BLaER1 (cell line): ENCODE data around the gene CCND3.

Experiments used
- H3K27ac ChIP-seq: shearing (Covaris generic); formaldehyde crosslinking; 2 replicates; pipeline ENCODE4 v1.8.1; 2022
- H3K27me3 ChIP-seq: shearing (Covaris generic); formaldehyde crosslinking; 2 replicates; pipeline ENCODE4 v1.8.1; 2022
- H3K36me3 ChIP-seq: shearing (Covaris generic); formaldehyde crosslinking; 2 replicates; pipeline ENCODE4 v1.8.1; 2022
- H3K4me1 ChIP-seq: shearing (Covaris generic); formaldehyde crosslinking; 2 replicates; pipeline ENCODE4 v1.8.1; 2022
- H3K4me2 ChIP-seq: shearing (Covaris generic); formaldehyde crosslinking; 2 replicates; pipeline ENCODE4 v1.8.1; 2022
- H3K4me3 ChIP-seq: shearing (Covaris generic); formaldehyde crosslinking; 2 replicates; pipeline ENCODE4 v1.8.1; 2022
- H3K9ac ChIP-seq: shearing (Covaris generic); formaldehyde crosslinking; 2 replicates; pipeline ENCODE4 v1.8.1; 2022
- H3K9me3 ChIP-seq: shearing (Covaris generic); formaldehyde crosslinking; 2 replicates; pipeline ENCODE4 v1.8.1; 2022
- H4K20me1 ChIP-seq: shearing (Covaris generic); formaldehyde crosslinking; 2 replicates; pipeline ENCODE4 v1.8.1; 2022
- Cebpa-rat ChIP-seq: shearing (Covaris generic); IDR thresholded peaks from 2 replicates; pipeline ENCODE4 v1.8.1; 2022

CCND3 gene

DNA sequence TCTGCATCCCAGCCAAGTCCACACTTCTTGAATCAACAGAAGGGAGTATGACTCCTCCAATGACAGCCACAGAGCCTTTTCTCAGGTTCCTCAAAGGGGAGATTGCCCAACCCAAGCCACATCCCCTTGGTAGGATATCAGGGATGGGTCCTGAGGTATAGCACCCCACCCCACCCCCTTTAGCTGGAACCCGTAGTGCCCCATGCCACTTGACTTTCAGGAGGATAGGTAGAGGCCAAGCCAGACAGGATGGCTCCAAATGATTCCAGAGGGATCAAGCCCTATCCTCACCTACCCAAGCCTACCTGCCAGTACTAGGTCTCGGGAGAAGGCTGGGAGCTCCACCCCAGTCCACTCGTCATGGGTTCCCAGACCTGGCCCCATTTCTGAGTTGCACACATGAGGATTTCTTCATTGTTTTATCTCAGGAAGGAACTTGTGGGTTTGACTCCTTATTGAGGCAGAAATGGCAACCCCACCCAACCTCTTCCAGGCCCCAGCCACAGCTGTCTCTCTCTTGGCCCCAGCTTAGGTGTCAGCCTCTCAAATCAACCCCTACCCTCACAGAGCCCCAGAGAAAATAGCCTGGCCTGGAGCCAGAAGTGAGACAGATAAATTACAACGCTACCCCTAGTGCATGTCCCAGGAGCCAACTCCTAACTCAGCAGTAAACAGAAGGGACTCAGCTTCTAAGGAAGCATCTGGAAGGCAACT, 3.6 kb downstream of the CCND3 start:
- Histone ChIP-seq H3K27ac (peak overlapping the region; percentile 99), H3K4me2 (peak overlapping the region; percentile 98), H3K4me1 (peaks cover 69% of the 10 kb centered on the region), H3K9me3 (no peaks in the 10 kb centered on the region), H3K27me3 (no peaks in the 10 kb centered on the region), H3K36me3 (peaks cover 84% of the 10 kb centered on the region), H4K20me1 (peaks cover 66% of the 10 kb centered on the region), H3K9ac (peak overlapping the region; percentile 100), H3K4me3 (peak overlapping the region; percentile 98)
- TF ChIP-seq Cebpa-rat, result peak; percentile 28; the same call in 1 of the 2 replicates

DNA sequence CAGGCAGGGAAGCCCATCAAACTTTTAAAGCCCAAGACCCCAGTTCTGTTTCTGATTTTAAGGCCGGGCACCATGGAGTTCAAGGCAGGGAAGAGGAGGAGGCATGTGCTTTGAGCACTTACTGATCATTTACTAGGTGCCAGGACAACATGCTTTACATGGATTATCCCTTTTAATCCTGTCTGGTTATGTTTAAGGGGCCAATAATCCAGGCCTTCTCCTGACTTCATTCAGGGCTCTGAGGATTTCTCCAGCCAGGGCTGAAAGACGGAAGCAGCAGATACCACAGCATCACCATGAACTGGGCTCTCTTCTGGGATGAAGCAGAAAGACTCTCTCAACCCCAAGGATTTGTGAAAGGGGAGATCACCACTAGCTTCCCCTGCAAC, 4.1 kb downstream of the CCND3 start:
- H3K4me1 ChIP-seq, result peaks cover 69% of the 10 kb centered on the region
- peak overlapping the region; percentile 100 for H3K9ac ChIP-seq
- peaks cover 71% of the 10 kb centered on the region for H4K20me1 ChIP-seq
- no peaks in the 10 kb centered on the region for H3K27me3 ChIP-seq
- H3K27ac ChIP-seq, result peak overlapping the region; percentile 99
- no peaks in the 10 kb centered on the region for H3K9me3 ChIP-seq
- no peak for TF ChIP-seq Cebpa-rat
- peaks cover 90% of the 10 kb centered on the region for H3K36me3 ChIP-seq
- H3K4me2 ChIP-seq, result peak overlapping the region; percentile 98
- peak overlapping the region; percentile 98 for H3K4me3 ChIP-seq

- H3K27ac ChIP-seq, result peak overlapping the region; percentile 99
- H3K27me3 ChIP-seq, result no peaks in the 10 kb centered on the region
- H3K36me3 ChIP-seq, result peaks cover 100% of the 10 kb centered on the region
- peak; percentile 95 for TF ChIP-seq Cebpa-rat
- peaks cover 81% of the 10 kb centered on the region for H4K20me1 ChIP-seq
- peak overlapping the region; percentile 100 for H3K9ac ChIP-seq
- peak overlapping the region; percentile 98 for H3K4me3 ChIP-seq
- peaks cover 76% of the 10 kb centered on the region for H3K4me1 ChIP-seq
- H3K9me3 ChIP-seq, result no peaks in the 10 kb centered on the region
- peak overlapping the region; percentile 98 for H3K4me2 ChIP-seq
These were observed 5.4 kb downstream of the CCND3 start for GRCh38 chr6:41936073-41936837.

- peak overlapping the region; percentile 98 for H3K4me2 ChIP-seq
- H3K4me1 ChIP-seq, result peaks cover 79% of the 10 kb centered on the region
- H4K20me1 ChIP-seq, result peaks cover 81% of the 10 kb centered on the region
- H3K27me3 ChIP-seq, result no peaks in the 10 kb centered on the region
- H3K9ac ChIP-seq, result peak overlapping the region; percentile 100
- H3K27ac ChIP-seq, result peak overlapping the region; percentile 99
- H3K9me3 ChIP-seq, result no peaks in the 10 kb centered on the region
- H3K4me3 ChIP-seq, result peak overlapping the region; percentile 98
- peaks cover 100% of the 10 kb centered on the region for H3K36me3 ChIP-seq
- TF ChIP-seq Cebpa-rat, result no peak
These were observed 5.9 kb downstream of the CCND3 start for GRCh38 chr6:41935685-41936072.

- Histone ChIP-seq H3K4me1 (peaks cover 79% of the 10 kb centered on the region), H3K4me3 (peak overlapping the region; percentile 98), H3K9me3 (no peaks in the 10 kb centered on the region), H3K4me2 (peak overlapping the region; percentile 98), H3K9ac (peak overlapping the region; percentile 100), H3K36me3 (peaks cover 100% of the 10 kb centered on the region), H3K27me3 (no peaks in the 10 kb centered on the region), H4K20me1 (peaks cover 86% of the 10 kb centered on the region), H3K27ac (peak overlapping the region; percentile 99)
- TF ChIP-seq Cebpa-rat, result no peak
These were observed 6.4 kb downstream of the CCND3 start for GRCh38 chr6:41935193-41935574.

GRCh38 chr6:41934278-41935192, 7.1 kb downstream of the CCND3 start:
- no peaks in the 10 kb centered on the region for H3K27me3 ChIP-seq
- H3K4me1 ChIP-seq, result peaks cover 84% of the 10 kb centered on the region
- peak; percentile 96 for TF ChIP-seq Cebpa-rat
- peaks cover 100% of the 10 kb centered on the region for H3K36me3 ChIP-seq
- peaks cover 92% of the 10 kb centered on the region for H4K20me1 ChIP-seq
- H3K4me2 ChIP-seq, result peak overlapping the region; percentile 98
- peak overlapping the region; percentile 100 for H3K9ac ChIP-seq
- H3K4me3 ChIP-seq, result peak overlapping the region; percentile 98
- H3K27ac ChIP-seq, result peak overlapping the region; percentile 99
- H3K9me3 ChIP-seq, result no peaks in the 10 kb centered on the region

DNA sequence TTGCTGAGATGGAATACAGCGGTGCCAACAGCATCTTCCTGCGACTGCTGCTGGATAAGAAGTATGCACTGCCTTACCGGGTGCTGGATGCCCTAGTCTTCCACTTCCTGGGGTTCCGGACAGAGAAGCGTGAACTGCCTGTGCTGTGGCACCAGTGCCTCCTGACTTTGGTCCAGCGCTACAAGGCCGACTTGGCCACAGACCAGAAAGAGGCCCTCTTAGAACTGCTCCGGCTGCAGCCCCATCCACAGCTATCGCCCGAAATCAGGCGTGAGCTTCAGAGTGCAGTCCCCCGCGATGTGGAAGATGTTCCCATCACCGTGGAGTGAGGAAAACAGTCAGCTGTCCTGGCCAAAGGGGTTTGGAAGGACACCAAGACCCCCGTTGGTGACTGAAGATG, 9.2 kb downstream of the CCND3 start:
- H3K4me1 ChIP-seq, result peaks cover 70% of the 10 kb centered on the region
- H4K20me1 ChIP-seq, result peaks cover 100% of the 10 kb centered on the region
- peaks cover 100% of the 10 kb centered on the region for H3K36me3 ChIP-seq
- H3K4me2 ChIP-seq, result no peak overlapping the region; the same call in 1 of the 2 replicates
- no peaks in the 10 kb centered on the region for H3K9me3 ChIP-seq
- H3K27me3 ChIP-seq, result no peaks in the 10 kb centered on the region
- peak overlapping the region; percentile 5; the same call in 1 of the 2 replicates for H3K9ac ChIP-seq
- TF ChIP-seq Cebpa-rat, result no peak
- no peak overlapping the region for H3K4me3 ChIP-seq
- H3K27ac ChIP-seq, result 0 out of 2 replicates have a peak overlapping the region, but pooled peaks have one; percentile 11

GRCh38 chr6:41931792-41932191, 9.8 kb downstream of the CCND3 start:
- H3K9ac ChIP-seq, result no peak overlapping the region
- H3K27me3 ChIP-seq, result no peaks in the 10 kb centered on the region
- TF ChIP-seq Cebpa-rat, result no peak
- no peak overlapping the region for H3K4me3 ChIP-seq
- peaks cover 100% of the 10 kb centered on the region for H4K20me1 ChIP-seq
- no peak overlapping the region for H3K4me2 ChIP-seq
- no peaks in the 10 kb centered on the region for H3K9me3 ChIP-seq
- peaks cover 70% of the 10 kb centered on the region for H3K4me1 ChIP-seq
- H3K27ac ChIP-seq, result no peak overlapping the region
- H3K36me3 ChIP-seq, result peaks cover 100% of the 10 kb centered on the region

DNA sequence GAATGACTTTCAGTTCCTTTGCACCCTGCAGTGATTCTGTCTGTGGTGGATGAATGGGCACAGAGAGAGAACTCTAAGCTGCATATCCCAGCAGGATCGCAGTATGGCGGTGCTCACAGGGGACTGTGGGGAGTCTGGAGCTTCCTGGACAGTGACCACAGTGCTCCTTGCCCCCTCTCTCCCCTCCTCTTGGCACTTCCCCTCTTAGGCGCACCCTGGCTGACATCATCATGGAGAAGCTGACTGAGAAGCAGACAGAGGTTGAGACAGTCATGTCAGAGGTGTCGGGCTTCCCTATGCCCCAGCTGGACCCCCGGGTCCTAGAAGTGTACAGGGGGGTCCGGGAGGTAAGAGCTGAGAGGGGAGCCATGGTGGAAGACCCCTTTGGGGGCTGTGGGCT, 11.7 kb downstream of the CCND3 start:
- peaks cover 100% of the 10 kb centered on the region for H4K20me1 ChIP-seq
- H3K4me1 ChIP-seq, result peaks cover 64% of the 10 kb centered on the region
- H3K9ac ChIP-seq, result no peak overlapping the region
- 0 out of 2 replicates have a peak overlapping the region, but pooled peaks have one; percentile 22 for H3K27ac ChIP-seq
- no peak overlapping the region for H3K4me2 ChIP-seq
- H3K9me3 ChIP-seq, result no peaks in the 10 kb centered on the region
- TF ChIP-seq Cebpa-rat, result no peak
- no peaks in the 10 kb centered on the region for H3K27me3 ChIP-seq
- H3K4me3 ChIP-seq, result no peak overlapping the region
- peaks cover 100% of the 10 kb centered on the region for H3K36me3 ChIP-seq
